H1 (cell line): ENCODE data around the gene COPG1. TPM values are rescaled to one million over a fixed set of nuclear protein-coding genes. Genes with fewer than 3 reads are reported as not detected.

Experiments used
- CTCF ChIA-PET: fragments of 300-600 bp; sonication (Branson Sonifier 250); formaldehyde crosslinking; loops from one replicate; lab custom pipeline; 2021; ENCODE audit not compliant: partially characterized antibody; lab: Charles Lee
- POLR2A ChIA-PET: fragments of 300-600 bp; sonication (Branson Sonifier 250); formaldehyde crosslinking; loops from one replicate; lab custom pipeline; 2021; ENCODE audit warnings: inconsistent platforms; ENCODE audit not compliant: partially characterized antibody; lab: Charles Lee
- DNase-seq, 2 experiments: peaks; one replicate each; pipeline versions ENCODE4 v3.0.0 to v3.0.0-alpha.2; 2010 to 2022; ENCODE audit warnings: low spot score in 2 of 2, low read depth in 1 of 2, mixed read lengths in 1 of 2
- FAIRE-seq: peaks from 2 replicates; lab custom pipeline; 2011; peaks lifted over from hg19 to GRCh38; lab: Jason Lieb, UNC
- H2AFZ ChIP-seq: 2 replicates; pipeline ENCODE4 v1.8.1; 2012; ENCODE audit warnings: low read length, inconsistent platforms
- H2AK5ac ChIP-seq: 2 replicates; pipeline ENCODE4 v1.6.1; 2013; ENCODE audit warnings: low read depth, low read length
- H2BK120ac ChIP-seq: replicated peaks from 2 replicates; pipeline ENCODE3; 2013; ENCODE audit warnings: low read depth, low read length, inconsistent platforms
- H2BK12ac ChIP-seq: 2 replicates; pipeline ENCODE4 v1.6.1; 2013; ENCODE audit warnings: low read depth, low read length
- H2BK15ac ChIP-seq: 2 replicates; pipeline ENCODE4 v1.6.1; 2013; ENCODE audit warnings: low read length
- H2BK20ac ChIP-seq: 2 replicates; pipeline ENCODE4 v1.6.1; 2013; ENCODE audit warnings: low read length
- H2BK5ac ChIP-seq: 2 replicates; pipeline ENCODE4 v1.6.1; 2013; ENCODE audit warnings: low read depth, low read length
- H3K14ac ChIP-seq: 2 replicates; pipeline ENCODE4 v1.6.1; 2013; ENCODE audit warnings: inconsistent platforms; ENCODE audit not compliant: insufficient read length
- H3K18ac ChIP-seq: 2 replicates; pipeline ENCODE4 v1.6.1; 2013; ENCODE audit warnings: low read length; ENCODE audit errors: extremely low read depth
- H3K23ac ChIP-seq: 2 replicates; pipeline ENCODE4 v1.6.1; 2013; ENCODE audit warnings: inconsistent platforms; ENCODE audit not compliant: insufficient read length
- H3K23me2 ChIP-seq: 2 replicates; pipeline ENCODE4 v1.6.1; 2013; ENCODE audit warnings: low read depth, low read length
- H3K27ac ChIP-seq: 2 replicates; pipeline ENCODE4 v1.6.1; 2011; ENCODE audit warnings: low read depth, low read length, inconsistent platforms
- H3K27me3 ChIP-seq, 4 experiments: replicated peaks in 1 of 4; 1 replicate in 1 of 4; 2 replicates in 3 of 4; pipeline versions ENCODE4 v1.6.1 to v1.8.1; 2011 to 2013; ENCODE audit warnings: low read length in 3 of 4, mild to moderate bottlenecking in 3 of 4, inconsistent platforms in 2 of 4, mixed read lengths in 2 of 4, moderate library complexity in 1 of 4; ENCODE audit not compliant: control insufficient read depth in 3 of 4, insufficient read depth in 3 of 4; ENCODE audit errors: extremely low read depth in 1 of 4
- H3K36me3 ChIP-seq, 4 experiments: 2 replicates each; pipeline versions ENCODE4 v1.6.1 to v1.8.1; 2011 to 2013; ENCODE audit warnings: mild to moderate bottlenecking in 4 of 4, low read length in 3 of 4, moderate library complexity in 2 of 4, control low read depth in 1 of 4, inconsistent platforms in 1 of 4; ENCODE audit not compliant: insufficient read depth in 4 of 4, control insufficient read depth in 2 of 4
- H3K4ac ChIP-seq: replicated peaks from 2 replicates; pipeline ENCODE3; 2013; ENCODE audit warnings: low read length, low read depth, mixed read lengths, inconsistent platforms; ENCODE audit not compliant: insufficient read length
- H3K4me1 ChIP-seq, 4 experiments: replicated peaks in 1 of 4; 1 replicate in 1 of 4; 2 replicates in 3 of 4; pipeline versions ENCODE4 v1.6.1 to v1.8.1; 2011 to 2013; ENCODE audit warnings: low read length in 3 of 4, inconsistent platforms in 2 of 4, mixed read lengths in 1 of 4; ENCODE audit not compliant: insufficient read depth in 4 of 4, control insufficient read depth in 3 of 4
- H3K4me2 ChIP-seq, 2 experiments: 2 replicates each; pipeline versions ENCODE4 v1.6.1 to v1.8.1; 2011 to 2013; ENCODE audit warnings: low read depth in 2 of 2, low read length in 2 of 2, control low read depth in 1 of 2, inconsistent platforms in 1 of 2, mild to moderate bottlenecking in 1 of 2; ENCODE audit not compliant: insufficient read depth in 1 of 2
- H3K4me3 ChIP-seq, 4 experiments: fragments of 200-600, 300-600 bp in 1 of 4; sonication (generic), shearing (Covaris generic), sonication (Bioruptor Twin) in 1 of 4; 2 replicates each; pipeline versions ENCODE4 v1.5.1 to v1.8.1; 2011 to 2016; ENCODE audit warnings: low read length in 4 of 4, low read depth in 3 of 4, control low read depth in 2 of 4, inconsistent platforms in 2 of 4, mild to moderate bottlenecking in 2 of 4, mixed read lengths in 1 of 4, moderate library complexity in 1 of 4; ENCODE audit not compliant: insufficient read depth in 2 of 4; ENCODE audit errors: extremely low read depth in 1 of 4
- H3K56ac ChIP-seq: replicated peaks from 2 replicates; pipeline ENCODE3; 2013; ENCODE audit warnings: low read depth, mild to moderate bottlenecking, mixed read lengths, low read length, inconsistent platforms; ENCODE audit not compliant: insufficient read length
- H3K79me1 ChIP-seq: 2 replicates; pipeline ENCODE4 v1.6.1; 2013; ENCODE audit warnings: low read depth, low read length, control low read depth
- H3K79me2 ChIP-seq, 2 experiments: 2 replicates each; pipeline versions ENCODE4 v1.6.1 to v1.8.1; 2012 to 2013; ENCODE audit warnings: low read length in 2 of 2, mild to moderate bottlenecking in 2 of 2, inconsistent platforms in 1 of 2; ENCODE audit not compliant: insufficient read depth in 2 of 2, control insufficient read depth in 1 of 2
- H3K9ac ChIP-seq, 4 experiments: replicated peaks in 1 of 4; 1 replicate in 1 of 4; 2 replicates in 3 of 4; pipeline versions ENCODE4 v1.6.1 to v1.8.1; 2011 to 2013; ENCODE audit warnings: low read depth in 3 of 4, low read length in 3 of 4, control low read depth in 2 of 4, mild to moderate bottlenecking in 2 of 4, moderate library complexity in 2 of 4, inconsistent platforms in 1 of 4; ENCODE audit errors: extremely low read depth in 1 of 4
- H3K9me3 ChIP-seq, 2 experiments: 2 replicates each; pipeline versions ENCODE4 v1.6.1 to v1.8.1; 2012 to 2013; ENCODE audit warnings: mild to moderate bottlenecking in 2 of 2, moderate library complexity in 2 of 2, control low read depth in 1 of 2, inconsistent platforms in 1 of 2, low read depth in 1 of 2, low read length in 1 of 2, mixed read lengths in 1 of 2; ENCODE audit not compliant: insufficient read depth in 2 of 2
- H4K20me1 ChIP-seq, 2 experiments: replicated peaks in 1 of 2; 2 replicates each; pipeline versions ENCODE3 to v1.8.1; 2011 to 2013; ENCODE audit warnings: inconsistent platforms in 2 of 2, low read length in 2 of 2, mild to moderate bottlenecking in 1 of 2; ENCODE audit not compliant: insufficient read depth in 2 of 2, control insufficient read depth in 1 of 2
- H4K5ac ChIP-seq: 2 replicates; pipeline ENCODE4 v1.6.1; 2013; ENCODE audit warnings: low read length, low read depth, mixed read lengths, inconsistent platforms; ENCODE audit not compliant: insufficient read length
- H4K8ac ChIP-seq: 2 replicates; pipeline ENCODE4 v1.8.0; 2013; ENCODE audit warnings: mild to moderate bottlenecking, moderate library complexity, low read length, inconsistent platforms; ENCODE audit not compliant: insufficient read depth; ENCODE audit errors: extremely low read depth
- H4K91ac ChIP-seq: replicated peaks from 2 replicates; pipeline ENCODE3; 2013; ENCODE audit warnings: low read length, mixed read lengths, inconsistent platforms; ENCODE audit not compliant: insufficient read length
- BACH1 ChIP-seq: IDR thresholded peaks from 2 replicates; pipeline ENCODE4 v1.6.1; 2012; ENCODE audit warnings: low read length, improper control_type of control experiment
- CHD1 ChIP-seq: IDR thresholded peaks from 2 replicates; pipeline ENCODE4 v1.6.1; 2012; ENCODE audit warnings: low read depth, low read length, improper control_type of control experiment
- JUND ChIP-seq: IDR thresholded peaks from 2 replicates; pipeline ENCODE4 v1.6.1; 2011; ENCODE audit warnings: mild to moderate bottlenecking, improper control_type of control experiment, low read length
- POLR2AphosphoS5 ChIP-seq: IDR thresholded peaks from 2 replicates; pipeline ENCODE4 v1.6.1; 2011; ENCODE audit warnings: low read depth, low read length
- SP1 ChIP-seq: IDR thresholded peaks from 2 replicates; pipeline ENCODE4 v1.6.1; 2011; ENCODE audit warnings: low read depth, low read length
- WGBS, 2 experiments: shearing (Covaris generic) in 1 of 2; methylation state at CpG; one replicate each; pipeline versions ENCODE4 v1.1.6 to v1.1.7; 2013 to 2015; ENCODE audit warnings: low lambda C conversion rate in 2 of 2, mixed read lengths in 2 of 2, inconsistent platforms in 1 of 2, low coverage in 1 of 2, missing lambda C conversion rate in 1 of 2; ENCODE audit not compliant: insufficient replicate concordance in 2 of 2, insufficient coverage in 1 of 2, insufficient read length in 1 of 2; ENCODE audit errors: extremely low coverage in 1 of 2, missing lambda C conversion rate in 1 of 2; 5-methylcytosine and 5-hydroxymethylcytosine counted together
- polyA plus RNA-seq, 7 experiments: library from polyadenylated mRNA; depleted of rRNA in 3 of 7; stranded (reverse) in 5 of 7; unstranded in 2 of 7; fragments of >200 nt in 5 of 7; fragments of 200-250 nt in 2 of 7; gene quantifications; 1 replicate in 5 of 7; 2 replicates in 1 of 7; 4 replicates in 1 of 7; pipeline versions ENCODE4 v1.2.1 to v1.2.3, GENCODE V29; 2011 to 2013; ENCODE audit warnings: missing spikeins in 2 of 7, mixed read lengths in 2 of 7
- total RNA-seq: library from RNA; stranded (reverse); fragmentation: NEBNext Ultra II Directional; extraction: Animal tissue kit (Norgen Biotek cat#: 25700); gene quantifications from 2 replicates; pipeline ENCODE4 v1.2.1, GENCODE V29; 2021

COPG1 gene
- total and polyA plus RNA-seq, 2 of the 8 experiments (the other 6 are each of a cell fraction or from before 2014, with no cell fraction given), result 52.7 to 106 TPM

- Histone ChIP-seq H4K8ac (no peak overlapping the region), H3K4me2 (no peak overlapping the region), H4K20me1 (no peaks in the 10 kb centered on the region), H2BK15ac (no peak overlapping the region), H3K9me3 (no peaks in the 10 kb centered on the region), H2BK5ac (no peak overlapping the region), H3K79me1 (no peaks in the 10 kb centered on the region), H2AFZ (no peak overlapping the region), H2BK12ac (no peak overlapping the region), H3K36me3 (no peaks in the 10 kb centered on the region), H2BK120ac (no peak overlapping the region), H2AK5ac (no peak overlapping the region), H2BK20ac (no peak overlapping the region), H3K14ac (no peak overlapping the region), H3K27me3 (no peaks in the 10 kb centered on the region), H3K4me3 (no peak overlapping the region), H3K23ac (no peak overlapping the region), H3K56ac (no peak overlapping the region), H4K5ac (no peak overlapping the region), H3K18ac (no peak overlapping the region), H3K9ac (no peak overlapping the region), H3K23me2 (no peaks in the 10 kb centered on the region), H3K4ac (no peak overlapping the region), H3K79me2 (no peaks in the 10 kb centered on the region), H3K4me1 (no peaks in the 10 kb centered on the region), H4K91ac (no peak overlapping the region), H3K27ac (no peak overlapping the region)
- WGBS, 2 experiments, result 93% methylated on average over 5 of the region's 5 CpGs; no CpG with 5 or more reads in 1 of the 2 experiments
- TF ChIP-seq BACH1 (no peak), POLR2AphosphoS5 (no peak), SP1 (no peak), JUND (no peak), CHD1 (no peak)
- no peak for DNase-seq
- POLR2A ChIA-PET, result interaction anchor here (1.4 kb wide), 1 partner anchor 30 kb away, joined by 5 read pairs; the partner anchor contains the start of gene CNBP
- FAIRE-seq, result no peak
- CTCF ChIA-PET, result interaction anchor here (0.7 to 1.7 kb wide), 4 partner anchors 9 to 34 kb away, joined by 3 to 5 read pairs (median 3); no protein-coding TSS in a partner anchor
Observed at GRCh38 chr3:129213238-129213637, 36.2 kb upstream of the COPG1 start.
